Skin of body (tissue), 1 donor: ENCODE measurements around the gene C4orf36. TPM values are rescaled to one million over a fixed set of nuclear protein-coding genes. Genes with fewer than 3 reads are reported as not detected.

Source experiments
- total RNA-seq: library from RNA; depleted of rRNA; stranded (reverse); fragments of >200 nt; gene quantifications from one replicate; pipeline ENCODE4 v1.2.3, GENCODE V29; 2014

Gene C4orf36
- total RNA-seq, 1 donor from 2014 or later = 1.9 TPM

Other genes starting within 250 kb of the C4orf36 start
- 12.9 TPM for gene SLC10A6, start 43.0 kb downstream of the C4orf36 start, total RNA-seq
- 25.4 TPM for gene AFF1, start 42.6 kb upstream of the C4orf36 start, total RNA-seq